KMS-11 (cell line): ENCODE results near the gene IL17A.
"Not testable (repeated sequence)": the region's sequence is repeated elsewhere in the genome, so short reads cannot be mapped to it uniquely, and the experiment has no call there.

Experiments used
- H2AFZ ChIP-seq: fragments of 200-600 bp; sonication (generic); 2 replicates; pipeline ENCODE4 v1.6.1; 2016; ENCODE audit warnings: antibody characterized with exemption, mixed run types, low read depth
- H3K27ac ChIP-seq: fragments of 200-600 bp; sonication (generic); 2 replicates; pipeline ENCODE4 v1.6.1; 2016; ENCODE audit warnings: mild to moderate bottlenecking, mixed run types
- H3K27me3 ChIP-seq: fragments of 200-600 bp; sonication (generic); 2 replicates; pipeline ENCODE4 v1.6.1; 2017; ENCODE audit warnings: mild to moderate bottlenecking, low read depth, mixed run types, moderate library complexity; ENCODE audit not compliant: insufficient read depth
- H3K36me3 ChIP-seq: fragments of 200-600 bp; sonication (generic); 2 replicates; pipeline ENCODE4 v1.6.1; 2017; ENCODE audit warnings: mild to moderate bottlenecking, mixed run types; ENCODE audit not compliant: insufficient read depth
- H3K4me1 ChIP-seq: fragments of 200-600 bp; sonication (generic); 2 replicates; pipeline ENCODE4 v1.6.1; 2016; ENCODE audit warnings: mild to moderate bottlenecking, low read depth, mixed run types; ENCODE audit not compliant: poor library complexity, severe bottlenecking
- H3K4me2 ChIP-seq: fragments of 200-600 bp; sonication (generic); 2 replicates; pipeline ENCODE4 v1.7.0; 2016; ENCODE audit warnings: mild to moderate bottlenecking, mixed run types
- H3K4me3 ChIP-seq: fragments of 200-600 bp; sonication (generic); IDR thresholded peaks from 2 replicates; pipeline ENCODE4 v1.6.1; 2017; ENCODE audit warnings: low read depth, low read length, mixed read lengths; ENCODE audit not compliant: insufficient read depth
- H3K79me2 ChIP-seq: fragments of 200-600 bp; sonication (generic); 2 replicates; pipeline ENCODE4 v1.6.1; 2016; ENCODE audit warnings: low read depth, mixed run types; ENCODE audit not compliant: insufficient read depth
- H3K9ac ChIP-seq: fragments of 200-600 bp; sonication (generic); 2 replicates; pipeline ENCODE4 v1.6.1; 2016; ENCODE audit warnings: mild to moderate bottlenecking, mixed run types
- H4K20me1 ChIP-seq: fragments of 200-600 bp; sonication (generic); 2 replicates; pipeline ENCODE4 v1.6.1; 2016; ENCODE audit warnings: mild to moderate bottlenecking, mixed run types; ENCODE audit not compliant: insufficient read depth
- TF ChIP-seq, protein P1 (sequence below): fragments of 200-600 bp; sonication (generic); conservative IDR thresholded peaks from 2 replicates; pipeline ENCODE4 v1.6.1; 2017; ENCODE audit warnings: low read depth, mild to moderate bottlenecking, antibody characterized with exemption, low read length, moderate library complexity, mixed read lengths

IL17A gene

DNA sequence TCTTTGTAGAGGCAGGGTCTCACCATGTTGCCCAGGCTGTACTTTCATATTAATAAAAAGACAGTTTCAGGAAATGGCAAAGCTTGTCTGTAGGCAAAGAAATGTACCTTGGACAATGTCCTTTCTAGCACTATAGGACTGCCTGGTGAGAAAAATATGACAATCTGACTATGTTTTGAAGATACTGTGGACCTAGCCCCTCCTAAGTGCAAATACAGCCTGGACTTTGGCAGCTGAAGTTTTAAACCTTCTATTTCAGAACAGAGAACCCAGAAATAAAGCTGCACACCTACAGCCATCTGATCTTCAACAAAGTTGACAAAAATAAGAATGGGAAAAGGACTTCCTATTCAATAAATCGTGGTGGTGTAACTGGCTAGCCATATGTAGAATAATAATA lies 18.9 kb upstream of the IL17A start:
- Histone ChIP-seq H2AFZ (no peak overlapping the region), H3K79me2 (no peaks in the 10 kb centered on the region), H3K27ac (no peak overlapping the region), H3K4me3 (no peak overlapping the region), H3K27me3 (no peaks in the 10 kb centered on the region), H3K4me1 (peaks cover 54% of the 10 kb centered on the region), H3K36me3 (no peaks in the 10 kb centered on the region), H3K4me2 (no peak overlapping the region), H3K9ac (no peak overlapping the region), H4K20me1 (no peaks in the 10 kb centered on the region)
- TF ChIP-seq, protein P1, sequence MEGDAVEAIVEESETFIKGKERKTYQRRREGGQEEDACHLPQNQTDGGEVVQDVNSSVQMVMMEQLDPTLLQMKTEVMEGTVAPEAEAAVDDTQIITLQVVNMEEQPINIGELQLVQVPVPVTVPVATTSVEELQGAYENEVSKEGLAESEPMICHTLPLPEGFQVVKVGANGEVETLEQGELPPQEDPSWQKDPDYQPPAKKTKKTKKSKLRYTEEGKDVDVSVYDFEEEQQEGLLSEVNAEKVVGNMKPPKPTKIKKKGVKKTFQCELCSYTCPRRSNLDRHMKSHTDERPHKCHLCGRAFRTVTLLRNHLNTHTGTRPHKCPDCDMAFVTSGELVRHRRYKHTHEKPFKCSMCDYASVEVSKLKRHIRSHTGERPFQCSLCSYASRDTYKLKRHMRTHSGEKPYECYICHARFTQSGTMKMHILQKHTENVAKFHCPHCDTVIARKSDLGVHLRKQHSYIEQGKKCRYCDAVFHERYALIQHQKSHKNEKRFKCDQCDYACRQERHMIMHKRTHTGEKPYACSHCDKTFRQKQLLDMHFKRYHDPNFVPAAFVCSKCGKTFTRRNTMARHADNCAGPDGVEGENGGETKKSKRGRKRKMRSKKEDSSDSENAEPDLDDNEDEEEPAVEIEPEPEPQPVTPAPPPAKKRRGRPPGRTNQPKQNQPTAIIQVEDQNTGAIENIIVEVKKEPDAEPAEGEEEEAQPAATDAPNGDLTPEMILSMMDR = no peak

DNA sequence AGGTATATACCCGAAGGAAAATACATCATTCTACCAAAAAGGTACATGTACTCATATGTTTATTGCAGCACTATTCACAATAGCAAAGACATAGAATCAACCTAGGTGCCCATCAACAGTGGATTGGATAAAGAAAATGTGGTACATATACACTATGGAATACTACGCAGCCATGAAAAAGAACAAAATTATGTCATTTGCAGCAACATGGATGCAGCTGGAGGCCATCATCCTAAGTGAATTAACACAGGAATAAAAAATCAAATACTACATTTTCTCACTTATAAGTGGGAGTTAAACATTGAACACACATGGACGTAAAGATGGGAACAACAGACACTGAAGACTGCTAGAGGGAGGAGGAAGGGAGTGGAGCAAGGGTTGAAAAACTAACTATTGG lies 17.8 kb upstream of the IL17A start:
- not testable (repeated sequence) for H3K9ac ChIP-seq, H2AFZ ChIP-seq, H3K27ac ChIP-seq, H3K36me3 ChIP-seq, H3K4me3 ChIP-seq, H3K4me2 ChIP-seq, H4K20me1 ChIP-seq, H3K79me2 ChIP-seq, H3K27me3 ChIP-seq
- peaks cover 54% of the 10 kb centered on the region for H3K4me1 ChIP-seq

DNA sequence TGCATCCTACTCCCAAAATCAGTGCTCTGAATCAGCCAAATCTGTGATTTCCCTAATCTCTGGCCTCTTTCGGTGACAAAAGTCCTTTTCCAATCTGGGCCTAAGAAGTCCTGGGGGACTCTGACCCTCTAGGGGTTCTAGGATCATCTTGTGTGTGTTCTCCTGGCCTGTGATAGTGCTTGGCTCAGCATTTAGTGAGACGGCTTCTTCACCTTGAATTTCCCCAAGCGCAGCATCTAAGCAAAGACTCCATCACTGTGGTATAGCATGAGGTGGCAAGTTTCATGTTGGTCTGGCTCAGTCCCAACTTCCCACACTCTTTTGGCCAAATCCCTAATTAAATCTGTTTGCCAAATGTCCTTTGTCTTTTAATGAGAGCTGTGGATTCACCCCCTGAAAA lies 12.1 kb upstream of the IL17A start:
- Histone ChIP-seq H3K4me2 (peak overlapping the region; percentile 46), H4K20me1 (no peaks in the 10 kb centered on the region), H3K4me1 (peaks cover 78% of the 10 kb centered on the region), H3K9ac (no peak overlapping the region), H3K36me3 (no peaks in the 10 kb centered on the region), H2AFZ (no peak overlapping the region), H3K27ac (peak overlapping the region; percentile 3; the same call in 1 of the 2 replicates), H3K4me3 (no peak overlapping the region), H3K27me3 (no peaks in the 10 kb centered on the region), H3K79me2 (no peaks in the 10 kb centered on the region)
- TF ChIP-seq, protein P1 = no peak

DNA sequence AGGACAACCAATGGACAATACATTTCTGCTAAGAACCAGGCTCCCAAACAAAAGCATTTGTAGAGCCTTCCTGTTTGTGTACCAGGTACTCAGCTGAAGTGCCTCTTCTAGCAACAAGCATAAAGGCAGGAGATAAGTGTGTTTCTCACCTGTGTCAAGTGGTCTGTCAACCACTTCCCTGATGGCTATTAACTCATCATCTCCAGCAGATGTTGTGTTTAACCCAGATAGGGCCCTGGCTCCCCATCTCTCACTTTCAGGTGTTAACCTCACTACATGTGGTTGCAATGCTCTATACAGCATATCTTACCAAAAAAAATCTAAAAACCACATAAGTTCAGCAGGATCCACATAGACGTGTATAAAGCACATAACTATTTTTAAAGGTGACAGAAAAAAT lies 9.6 kb upstream of the IL17A start:
- no peaks in the 10 kb centered on the region for H4K20me1 ChIP-seq
- no peaks in the 10 kb centered on the region for H3K79me2 ChIP-seq
- H2AFZ ChIP-seq = no peak overlapping the region
- peaks cover 100% of the 10 kb centered on the region for H3K4me1 ChIP-seq
- H3K36me3 ChIP-seq = no peaks in the 10 kb centered on the region
- H3K4me3 ChIP-seq = no peak overlapping the region
- TF ChIP-seq, protein P1 = no peak
- peak overlapping the region; percentile 37 for H3K4me2 ChIP-seq
- H3K27me3 ChIP-seq = no peaks in the 10 kb centered on the region
- H3K27ac ChIP-seq = peak overlapping the region; percentile 23; the same call in 1 of the 2 replicates
- no peak overlapping the region for H3K9ac ChIP-seq

DNA sequence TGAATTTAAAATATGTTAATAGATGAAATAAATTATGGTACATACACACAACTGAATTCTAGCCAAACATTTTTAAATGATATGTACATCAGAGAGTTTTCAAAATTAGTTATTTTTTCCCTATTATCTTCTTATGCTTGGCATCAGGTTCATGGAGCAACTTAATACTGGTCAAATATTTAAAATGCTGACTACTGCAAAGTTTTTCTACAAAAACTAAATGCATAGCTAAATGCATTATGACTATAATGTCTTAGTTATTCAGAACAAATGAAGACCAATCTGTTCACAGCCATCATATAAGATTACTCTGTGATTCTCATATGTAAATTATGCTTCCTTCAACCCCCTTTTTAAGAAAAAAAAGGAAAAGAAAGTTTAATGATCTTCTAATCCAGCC lies 8.2 kb upstream of the IL17A start:
- H2AFZ ChIP-seq = no peak overlapping the region
- H3K79me2 ChIP-seq = no peaks in the 10 kb centered on the region
- no peaks in the 10 kb centered on the region for H3K36me3 ChIP-seq
- H3K4me2 ChIP-seq = peak overlapping the region; percentile 37; the same call in 1 of the 2 replicates
- no peaks in the 10 kb centered on the region for H3K27me3 ChIP-seq
- peaks cover 100% of the 10 kb centered on the region for H3K4me1 ChIP-seq
- H3K4me3 ChIP-seq = no peak overlapping the region
- no peak overlapping the region for H3K27ac ChIP-seq
- H4K20me1 ChIP-seq = no peaks in the 10 kb centered on the region
- TF ChIP-seq, protein P1 = no peak
- H3K9ac ChIP-seq = no peak overlapping the region
